Lower lobe of right lung (tissue), 2 donors: ENCODE data around the gene CD226. TPM values are rescaled to one million over a fixed set of nuclear protein-coding genes. Genes with fewer than 3 reads are reported as not detected.
"Not testable (repeated sequence)": the region's sequence is repeated elsewhere in the genome, so short reads cannot be mapped to it uniquely, and the experiment has no call there.

ENCODE experiments used
- ATAC-seq, 2 donors: fragments of 200-7000 bp; cut with Tn5 transposase; one replicate each; pipeline ENCODE4 v1.9.1; 2020 to 2022; ENCODE audit warnings: mild to moderate bottlenecking in 2 of 2, moderate library complexity in 2 of 2
- DNase-seq: peaks from one replicate; pipeline ENCODE4 v3.0.0-alpha.2; 2020
- H3K27ac ChIP-seq: fragments of 200-600 bp; one replicate; pipeline ENCODE4 v1.8.0; 2022
- H3K27me3 ChIP-seq: fragments of 200-600 bp; one replicate; pipeline ENCODE4 v1.8.0; 2022; ENCODE audit warnings: low read depth
- H3K36me3 ChIP-seq: fragments of 200-600 bp; one replicate; pipeline ENCODE4 v1.8.0; 2022; ENCODE audit warnings: mild to moderate bottlenecking
- H3K4me1 ChIP-seq: fragments of 200-600 bp; one replicate; pipeline ENCODE4 v1.8.0; 2022
- H3K4me3 ChIP-seq: fragments of 200-600 bp; one replicate; pipeline ENCODE4 v1.8.0; 2022; ENCODE audit warnings: mild to moderate bottlenecking
- H3K9me3 ChIP-seq: fragments of 200-600 bp; one replicate; pipeline ENCODE4 v1.8.0; 2022
- intact Hi-C: fragments of 100-400 bp; cut with DNase I; formaldehyde crosslinking; loops from one replicate; pipeline ENCODE4 v1.11.0; 2022
- total RNA-seq: library from RNA; stranded (reverse); fragmentation: NEBNext Ultra II Directional; extraction: Animal tissue kit (Norgen Biotek cat#: 25700); gene quantifications from one replicate; pipeline ENCODE4 v1.2.1, GENCODE V29; 2021
- TF ChIP-seq, protein P1 (sequence below): fragments of 200-600 bp; IDR thresholded peaks from one replicate; pipeline ENCODE4 v1.8.0; 2022; ENCODE audit warnings: antibody characterized with exemption, mild to moderate bottlenecking
- donor health status: DM: no; HTN: yes; CAD: no; lungs with severe emphysema.

CD226 gene
- total RNA-seq, 1 donor from 2014 or later: 5.4 TPM

DNA sequence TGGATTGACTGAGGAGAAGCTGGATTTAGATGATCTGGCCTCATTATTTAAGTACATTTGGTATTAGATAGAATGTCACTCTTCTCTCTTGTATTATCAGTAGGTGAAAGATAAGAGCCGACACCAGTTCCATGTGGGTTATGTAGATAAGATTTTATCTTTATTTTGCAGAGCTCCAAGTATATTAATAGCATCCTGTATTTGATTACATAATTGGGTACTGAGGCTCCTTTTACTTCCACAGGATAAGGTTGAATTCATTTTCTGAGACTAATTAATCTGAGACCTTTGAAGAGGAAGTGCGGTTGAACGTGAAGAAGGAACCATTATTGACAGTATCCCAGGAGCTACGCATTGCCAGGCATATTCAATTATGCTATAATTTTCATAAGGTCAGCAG lies 32.8 kb upstream of the CD226 start:
- Histone ChIP-seq H3K27ac (no peak overlapping the region), H3K9me3 (peaks cover 16% of the 10 kb centered on the region), H3K36me3 (no peaks in the 10 kb centered on the region), H3K4me1 (no peaks in the 10 kb centered on the region), H3K27me3 (no peaks in the 10 kb centered on the region), H3K4me3 (no peak overlapping the region)
- intact Hi-C loops: no loop called here
- ATAC-seq (no peak), DNase-seq (no peak)
- TF ChIP-seq, protein P1, sequence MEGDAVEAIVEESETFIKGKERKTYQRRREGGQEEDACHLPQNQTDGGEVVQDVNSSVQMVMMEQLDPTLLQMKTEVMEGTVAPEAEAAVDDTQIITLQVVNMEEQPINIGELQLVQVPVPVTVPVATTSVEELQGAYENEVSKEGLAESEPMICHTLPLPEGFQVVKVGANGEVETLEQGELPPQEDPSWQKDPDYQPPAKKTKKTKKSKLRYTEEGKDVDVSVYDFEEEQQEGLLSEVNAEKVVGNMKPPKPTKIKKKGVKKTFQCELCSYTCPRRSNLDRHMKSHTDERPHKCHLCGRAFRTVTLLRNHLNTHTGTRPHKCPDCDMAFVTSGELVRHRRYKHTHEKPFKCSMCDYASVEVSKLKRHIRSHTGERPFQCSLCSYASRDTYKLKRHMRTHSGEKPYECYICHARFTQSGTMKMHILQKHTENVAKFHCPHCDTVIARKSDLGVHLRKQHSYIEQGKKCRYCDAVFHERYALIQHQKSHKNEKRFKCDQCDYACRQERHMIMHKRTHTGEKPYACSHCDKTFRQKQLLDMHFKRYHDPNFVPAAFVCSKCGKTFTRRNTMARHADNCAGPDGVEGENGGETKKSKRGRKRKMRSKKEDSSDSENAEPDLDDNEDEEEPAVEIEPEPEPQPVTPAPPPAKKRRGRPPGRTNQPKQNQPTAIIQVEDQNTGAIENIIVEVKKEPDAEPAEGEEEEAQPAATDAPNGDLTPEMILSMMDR: no peak

DNA sequence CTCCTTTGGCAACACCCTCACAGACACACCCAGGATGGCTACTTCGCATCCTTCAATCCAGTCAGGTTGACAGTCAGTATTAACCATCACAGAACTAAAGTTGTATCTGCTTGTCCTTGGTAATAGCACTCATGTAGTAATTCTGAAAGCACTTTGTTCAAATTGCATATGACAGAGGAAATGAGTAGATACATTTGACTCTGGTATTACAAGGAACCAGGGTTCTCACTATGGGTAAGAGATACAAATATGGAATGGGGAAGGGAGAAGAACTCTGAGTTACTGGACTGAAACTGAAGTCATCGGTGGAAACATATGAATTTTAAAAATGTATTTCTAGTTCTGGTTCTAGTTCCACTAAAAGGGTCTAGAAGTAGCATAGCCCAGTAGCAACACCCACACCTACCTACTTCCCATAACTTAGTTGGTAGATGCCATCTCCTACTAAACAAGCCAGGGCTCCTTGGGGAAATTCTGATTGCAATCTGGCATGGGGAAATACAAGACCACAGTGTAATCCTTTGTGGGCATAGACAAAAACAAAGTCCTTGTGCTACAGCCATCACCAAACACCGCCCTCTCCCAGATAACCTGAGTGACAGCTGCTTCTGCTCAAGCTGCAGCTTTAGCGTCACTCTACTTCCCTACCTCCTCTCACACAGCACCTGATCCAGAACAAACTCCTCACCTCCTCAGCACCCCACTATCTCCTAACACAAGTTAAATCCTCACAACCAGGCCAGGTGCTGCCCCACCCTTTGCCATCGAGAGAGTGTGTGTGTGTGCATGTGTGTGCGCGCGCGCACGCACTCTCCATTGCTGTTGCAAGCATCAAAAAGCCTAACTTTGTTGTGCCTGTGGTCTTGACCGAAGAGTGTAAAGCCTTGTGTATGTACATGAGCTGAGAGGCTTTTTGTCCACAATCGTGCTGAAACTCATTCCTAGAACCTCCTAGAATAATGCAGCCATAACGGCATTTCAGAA lies 31.4 kb upstream of the CD226 start:
- no peak for ATAC-seq
- TF ChIP-seq, protein P1: no peak
- H3K4me1 ChIP-seq: no peaks in the 10 kb centered on the region

DNA sequence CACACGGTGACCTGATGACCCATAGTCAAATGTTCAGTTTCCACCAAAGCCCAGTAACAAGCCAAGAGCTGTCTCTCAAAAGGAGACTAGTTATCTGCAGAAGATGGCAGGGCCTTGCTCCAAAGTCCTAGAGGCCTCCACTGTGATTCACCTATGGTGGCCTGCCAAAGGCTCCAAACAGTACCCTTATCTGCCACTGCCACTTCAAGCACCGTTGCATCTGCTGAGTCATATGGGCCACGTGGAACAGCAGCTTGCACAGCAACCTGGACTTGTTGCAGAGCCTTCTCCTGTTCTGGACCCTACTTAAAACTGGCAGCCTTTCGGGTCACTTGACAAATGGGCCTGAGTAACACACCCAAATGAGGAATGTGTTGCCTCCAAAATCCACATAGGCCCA lies 27.6 kb upstream of the CD226 start:
- H3K4me1 ChIP-seq, H3K27ac ChIP-seq, H3K36me3 ChIP-seq, ATAC-seq, H3K4me3 ChIP-seq, DNase-seq, intact Hi-C loops, H3K27me3 ChIP-seq: not testable (repeated sequence)
- H3K9me3 ChIP-seq: peaks cover 28% of the 10 kb centered on the region

More for the DNA sequence above, 31.4 kb upstream of the CD226 start:
- no peak for DNase-seq
- Histone ChIP-seq H3K9me3 (peaks cover 16% of the 10 kb centered on the region), H3K4me3 (no peak overlapping the region), H3K36me3 (no peaks in the 10 kb centered on the region), H3K27me3 (no peaks in the 10 kb centered on the region), H3K27ac (no peak overlapping the region)
- intact Hi-C loops: no loop called here

DNA sequence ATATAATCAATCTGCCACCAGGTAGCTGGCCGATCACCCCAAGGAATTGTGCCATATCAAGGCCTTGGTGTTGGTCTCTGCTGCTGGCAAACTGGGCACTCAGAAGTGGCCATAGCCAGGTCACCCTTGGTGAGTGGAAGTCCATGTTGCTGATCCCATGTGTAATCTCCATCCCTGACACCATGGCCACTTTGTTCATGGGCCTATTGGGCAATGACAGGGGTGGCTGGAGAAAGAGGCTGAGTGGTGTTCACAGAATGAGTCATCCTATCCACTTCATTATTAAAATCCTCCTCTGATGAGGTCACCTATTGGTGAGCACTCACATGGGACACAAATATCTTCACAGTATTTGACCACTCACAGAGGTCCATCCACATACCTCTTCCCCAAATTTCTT lies 26.7 kb upstream of the CD226 start:
- ATAC-seq (no peak), DNase-seq (no peak)
- intact Hi-C loops: no loop called here
- Histone ChIP-seq H3K36me3 (no peaks in the 10 kb centered on the region), H3K27me3 (no peaks in the 10 kb centered on the region), H3K27ac (no peak overlapping the region), H3K9me3 (peaks cover 28% of the 10 kb centered on the region), H3K4me3 (no peak overlapping the region), H3K4me1 (no peaks in the 10 kb centered on the region)
- TF ChIP-seq, protein P1: no peak

DNA sequence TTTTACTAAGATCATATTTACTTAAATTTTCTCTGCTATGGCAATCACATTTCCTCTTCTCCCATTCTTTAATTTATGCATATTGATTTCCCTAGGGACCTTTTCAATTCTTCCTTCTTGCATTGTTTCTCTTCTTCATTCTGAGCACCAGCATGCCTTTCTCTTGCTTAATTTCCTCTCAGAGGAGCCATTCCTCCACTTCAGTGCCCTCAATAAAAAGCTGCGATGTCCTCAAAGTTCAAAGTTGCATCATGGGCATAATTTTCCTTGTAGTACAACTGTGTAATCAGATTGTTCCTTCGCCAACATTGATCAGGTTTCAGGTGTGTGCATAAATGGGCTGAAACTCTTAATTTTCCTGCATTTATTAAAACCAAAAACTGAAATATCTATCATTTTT lies 21.8 kb upstream of the CD226 start:
- Histone ChIP-seq H3K4me1 (no peaks in the 10 kb centered on the region), H3K36me3 (no peaks in the 10 kb centered on the region), H3K27me3 (no peaks in the 10 kb centered on the region), H3K4me3 (no peak overlapping the region), H3K9me3 (peaks cover 13% of the 10 kb centered on the region), H3K27ac (no peak overlapping the region)
- DNase-seq: no peak
- no peak for ATAC-seq
- intact Hi-C loops: no loop called here
- TF ChIP-seq, protein P1: no peak

DNA sequence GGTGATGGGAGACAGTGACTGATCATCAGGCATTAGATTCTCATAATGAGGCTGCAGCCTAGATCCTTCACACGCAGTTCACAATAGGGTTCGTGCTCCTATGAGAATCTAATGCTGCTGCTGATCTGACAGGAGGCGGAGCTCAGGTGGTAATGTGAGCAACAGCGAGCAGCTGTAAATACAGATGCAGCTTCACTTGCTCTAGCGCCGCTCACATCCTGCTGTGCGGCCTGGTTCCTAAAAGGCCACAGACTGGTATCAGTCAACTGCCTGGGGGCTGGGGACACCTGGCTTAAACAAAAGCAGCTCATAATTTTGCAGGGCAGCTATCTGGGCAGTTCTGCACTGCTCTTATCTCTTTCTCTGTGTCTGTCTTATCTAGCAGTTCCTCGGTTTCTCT lies 20.4 kb upstream of the CD226 start:
- H3K27me3 ChIP-seq: no peaks in the 10 kb centered on the region
- peaks cover 13% of the 10 kb centered on the region for H3K9me3 ChIP-seq
- H3K4me3 ChIP-seq: no peak overlapping the region
- intact Hi-C loops: no loop called here
- DNase-seq (no peak), ATAC-seq (no peak)
- no peaks in the 10 kb centered on the region for H3K36me3 ChIP-seq
- no peak overlapping the region for H3K27ac ChIP-seq
- H3K4me1 ChIP-seq: no peaks in the 10 kb centered on the region
- TF ChIP-seq, protein P1: no peak
